HCT116 (cell line): ENCODE measurements around the gene BICDL2. TPM values are rescaled to one million over a fixed set of nuclear protein-coding genes. Genes with fewer than 3 reads are reported as not detected.

Experiments used
- ATAC-seq: fragments of 200-7000 bp; cut with Tn5 transposase; 2 replicates; pipeline ENCODE4 v1.9.1; 2020; ENCODE audit warnings: mild to moderate bottlenecking, moderate library complexity
- BruUV-seq: library from RNA; stranded (reverse); fragments of 400-500 nt; replicated peaks from 2 replicates; lab custom pipeline; 2021; lab: Mats Ljungman, UMichigan
- CTCF ChIA-PET: fragments of 300-600 bp; sonication (Branson Sonifier 250); formaldehyde crosslinking; loops from one replicate; lab custom pipeline; 2021; ENCODE audit warnings: antibody characterized with exemption; lab: Charles Lee
- POLR2A ChIA-PET: fragments of 300-600, 350-600 bp; sonication (Branson Sonifier 250); formaldehyde crosslinking; loops from one replicate; lab custom pipeline; 2021; ENCODE audit warnings: antibody characterized with exemption; lab: Charles Lee
- RAD21 ChIA-PET, 2 experiments: fragments of 300-600 bp; sonication (Branson Sonifier 250); formaldehyde crosslinking; loops; one replicate each; lab custom pipeline; 2023; ENCODE audit warnings: low total read pairs in 2 of 2; ENCODE audit not compliant: uncharacterized antibody in 2 of 2, unreplicated experiment in 2 of 2, low non-redundant PET in 1 of 2; lab: Charles Lee
- DNase-seq: peaks from one replicate; pipeline ENCODE4 v3.0.0-alpha.2; 2010; ENCODE audit warnings: low read depth, low spot score
- H2AFZ ChIP-seq: fragments of 200-600 bp; shearing (Covaris generic), sonication (generic); 2 replicates; pipeline ENCODE4 v1.6.1; 2017; ENCODE audit warnings: low read depth, mixed run types, mixed read lengths, antibody characterized with exemption, low read length; ENCODE audit not compliant: poor library complexity, severe bottlenecking
- H3K27ac ChIP-seq: 2 replicates; pipeline ENCODE4 v1.5.1; 2012; ENCODE audit warnings: low read depth, low read length
- H3K27me3 ChIP-seq: fragments of 200-600 bp; sonication (generic); 2 replicates; pipeline ENCODE4 v1.6.1; 2016; ENCODE audit warnings: mixed run types, low read length, mixed read lengths; ENCODE audit not compliant: insufficient read depth
- H3K36me3 ChIP-seq, 2 experiments: fragments of 200-500 bp in 1 of 2; fragments of 200-600 bp in 1 of 2; sonication (Bioruptor generic) in 1 of 2; sonication (generic) in 1 of 2; 2 replicates each; pipeline versions ENCODE4 v1.5.1 to v1.6.1; 2014 to 2016; ENCODE audit warnings: low read length in 2 of 2, inconsistent platforms in 1 of 2, mixed read lengths in 1 of 2, mixed run types in 1 of 2; ENCODE audit not compliant: insufficient read depth in 2 of 2, control insufficient read depth in 1 of 2
- H3K4me1 ChIP-seq, 2 experiments: fragments of 200-600 bp in 1 of 2; sonication (generic) in 1 of 2; 2 replicates each; pipeline versions ENCODE4 v1.5.1 to v1.6.1; 2012 to 2017; ENCODE audit warnings: low read length in 2 of 2, inconsistent platforms in 1 of 2, mild to moderate bottlenecking in 1 of 2, mixed read lengths in 1 of 2, mixed run types in 1 of 2, moderate library complexity in 1 of 2; ENCODE audit not compliant: insufficient read depth in 2 of 2, control insufficient read depth in 1 of 2
- H3K4me2 ChIP-seq: fragments of 200-600 bp; sonication (generic); 2 replicates; pipeline ENCODE4 v1.6.1; 2017; ENCODE audit warnings: mixed run types, low read length, mixed read lengths
- H3K4me3 ChIP-seq, 2 experiments: fragments of 200-600 bp in 1 of 2; sonication (generic) in 1 of 2; replicated peaks in 1 of 2; 2 replicates each; pipeline ENCODE4 v1.5.1; 2011 to 2016; ENCODE audit warnings: low read length in 2 of 2, control low read depth in 1 of 2, low read depth in 1 of 2, mild to moderate bottlenecking in 1 of 2, mixed read lengths in 1 of 2, mixed run types in 1 of 2
- H3K79me2 ChIP-seq: fragments of 200-600 bp; sonication (generic); 2 replicates; pipeline ENCODE4 v1.6.1; 2017; ENCODE audit warnings: mild to moderate bottlenecking, mixed run types, low read length, moderate library complexity, mixed read lengths; ENCODE audit not compliant: insufficient read depth
- H3K9ac ChIP-seq: fragments of 200-600 bp; sonication (generic); 2 replicates; pipeline ENCODE4 v1.6.1; 2016; ENCODE audit warnings: low read length, mixed read lengths
- H3K9me2 ChIP-seq: fragments of 200-600 bp; sonication (generic), shearing (Covaris generic); 2 replicates; pipeline ENCODE4 v1.6.1; 2017; ENCODE audit warnings: mixed run types, mild to moderate bottlenecking, moderate library complexity; ENCODE audit not compliant: insufficient read depth
- H3K9me3 ChIP-seq, 2 experiments: fragments of 200-500 bp in 1 of 2; fragments of 200-600 bp in 1 of 2; sonication (Bioruptor generic) in 1 of 2; sonication (generic) in 1 of 2; 2 replicates each; pipeline ENCODE4 v1.6.1; 2014 to 2017; ENCODE audit warnings: low read length in 2 of 2, mixed read lengths in 2 of 2, inconsistent platforms in 1 of 2, low read depth in 1 of 2, mild to moderate bottlenecking in 1 of 2, mixed run types in 1 of 2, moderate library complexity in 1 of 2; ENCODE audit not compliant: control insufficient read depth in 1 of 2, insufficient read depth in 1 of 2
- H4K20me1 ChIP-seq: fragments of 200-600 bp; sonication (generic), shearing (Covaris generic); 2 replicates; pipeline ENCODE4 v1.6.1; 2017; ENCODE audit warnings: mixed run types, mild to moderate bottlenecking, moderate library complexity; ENCODE audit not compliant: insufficient read depth
- CTCF ChIP-seq, 3 experiments: fragments of 200-600 bp in 1 of 3; sonication (generic) in 1 of 3; IDR thresholded peaks in 2 of 3; conservative IDR thresholded peaks in 1 of 3; 2 replicates each; pipeline ENCODE4 v1.5.1; 2012 to 2017; ENCODE audit warnings: low read depth in 2 of 3, low read length in 2 of 3, antibody characterized with exemption in 1 of 3, borderline replicate concordance in 1 of 3, control low read depth in 1 of 3, mild to moderate bottlenecking in 1 of 3, mixed read lengths in 1 of 3, mixed run types in 1 of 3, moderate library complexity in 1 of 3; ENCODE audit not compliant: insufficient read depth in 1 of 3
- ELF1 ChIP-seq: IDR thresholded peaks from 2 replicates; pipeline ENCODE4 v1.6.1; 2012; ENCODE audit warnings: low read depth, borderline replicate concordance
- EZH2 ChIP-seq: fragments of 200-600 bp; sonication (generic); IDR thresholded peaks from 2 replicates; pipeline ENCODE4 v1.6.1; 2017; ENCODE audit warnings: antibody characterized with exemption, mixed run types
- JUND ChIP-seq: IDR thresholded peaks from 2 replicates; pipeline ENCODE4 v1.6.1; 2012
- POLR2A ChIP-seq: IDR thresholded peaks from 2 replicates; pipeline ENCODE4 v1.7.0; 2011; ENCODE audit warnings: borderline replicate concordance; ENCODE audit not compliant: insufficient read depth, insufficient read length; ENCODE audit errors: extremely low read depth
- SIN3A ChIP-seq: IDR thresholded peaks from 2 replicates; pipeline ENCODE4 v1.6.1; 2012; ENCODE audit warnings: low read depth
- SP1 ChIP-seq: IDR thresholded peaks from 2 replicates; pipeline ENCODE4 v1.6.1; 2012; ENCODE audit warnings: low read depth
- TCF7L2 ChIP-seq: IDR thresholded peaks from 2 replicates; pipeline ENCODE4 v1.7.0; 2011; ENCODE audit warnings: borderline replicate concordance, inconsistent platforms; ENCODE audit not compliant: insufficient read depth, insufficient read length; ENCODE audit errors: extremely low read depth
- YY1 ChIP-seq: IDR thresholded peaks from 2 replicates; pipeline ENCODE4 v1.6.1; 2011; ENCODE audit warnings: low read length, low read depth, moderate library complexity, mild to moderate bottlenecking; ENCODE audit not compliant: insufficient replicate concordance; ENCODE audit errors: extremely low read depth
- ZNF274 ChIP-seq: fragments of 200-500 bp; sonication (Bioruptor generic); IDR thresholded peaks from 2 replicates; pipeline ENCODE4 v1.6.1; 2014; ENCODE audit warnings: mild to moderate bottlenecking, low read depth, low read length, inconsistent platforms
- intact Hi-C: fragments of 100-400 bp; cut with micrococcal nuclease; formaldehyde crosslinking; loops from 2 replicates; pipeline ENCODE4 v1.10.0; 2022
- total RNA-seq: library from RNA; stranded (reverse); gene quantifications from one replicate; pipeline ENCODE4 v1.2.1, GENCODE V29; 2021; ENCODE audit not compliant: unreplicated experiment
- TF ChIP-seq, protein P1 (sequence below): IDR thresholded peaks from 2 replicates; pipeline ENCODE4 v1.6.1; 2012; ENCODE audit warnings: low read depth
- TF ChIP-seq, protein P2 (sequence below): IDR thresholded peaks from 2 replicates; pipeline ENCODE4 v1.6.1; 2012

The BICDL2 gene
- total RNA-seq, 1 experiment from 2014 or later, result 21.3 TPM

DNA sequence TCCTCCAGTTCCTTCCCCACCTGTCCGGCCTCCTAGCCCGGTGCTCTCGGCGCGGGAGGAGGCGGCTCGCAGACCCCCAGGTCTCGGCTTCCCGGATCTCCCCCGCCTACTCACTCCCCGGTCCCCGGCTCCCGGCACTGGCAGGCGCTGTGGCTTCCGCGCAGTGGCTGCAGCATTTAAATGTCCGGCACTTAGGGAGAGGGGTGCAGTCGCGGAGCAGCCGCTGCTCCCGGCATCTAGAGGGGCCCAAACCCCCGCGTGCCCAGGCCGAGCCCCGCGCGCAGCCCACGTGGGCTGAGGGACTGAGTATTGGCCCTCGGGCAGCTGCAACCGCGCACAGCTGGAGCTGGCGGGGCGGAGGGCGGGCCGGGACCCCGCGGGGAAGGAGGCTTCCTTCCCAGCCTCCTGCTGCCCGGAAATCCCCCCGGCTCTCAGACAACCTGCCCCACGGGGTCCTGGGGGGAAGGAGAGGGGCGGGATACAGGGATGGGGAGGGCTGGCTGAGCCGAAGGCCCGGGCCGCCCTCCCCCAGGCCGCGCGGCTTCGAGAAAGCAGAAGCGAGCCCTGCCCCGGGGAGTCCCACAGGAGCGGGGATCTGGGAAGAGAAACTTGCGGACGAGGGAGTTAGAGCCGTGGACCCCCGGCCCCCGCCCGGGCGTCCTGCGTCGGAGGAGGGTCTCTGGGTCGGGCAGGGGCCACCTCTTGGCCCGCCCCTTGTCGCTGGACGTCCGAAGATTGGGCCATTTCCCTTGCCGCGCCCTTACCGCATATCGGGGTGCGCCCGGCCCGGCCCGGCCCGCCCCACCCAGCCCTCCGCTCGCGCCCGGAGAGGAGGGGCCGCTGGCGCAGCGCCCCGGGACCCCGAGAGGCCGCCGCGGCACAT is 9.3 kb upstream of the BICDL2 start, which contains the start of gene MMP25 (continued):
- TF ChIP-seq SP1 (no peak), JUND (no peak)

GRCh38 chr16:3044708-3045107 is 8.0 kb upstream of the BICDL2 start:
- H3K79me2 ChIP-seq, result no peaks in the 10 kb centered on the region
- H2AFZ ChIP-seq, result no peak overlapping the region
- no peak overlapping the region for H3K4me3 ChIP-seq
- H3K27me3 ChIP-seq, result no peaks in the 10 kb centered on the region
- no peaks in the 10 kb centered on the region for H4K20me1 ChIP-seq
- no peak overlapping the region for H3K27ac ChIP-seq
- POLR2A ChIA-PET, result no interaction called here
- no peaks in the 10 kb centered on the region for H3K36me3 ChIP-seq
- H3K4me2 ChIP-seq, result peak overlapping the region; percentile 99
- ATAC-seq (no peak), DNase-seq (no peak)
- CTCF ChIA-PET, result interaction anchor here (2.0 to 2.1 kb wide), 2 partner anchors 14 to 17 kb away, joined by 8 to 10 read pairs; no protein-coding TSS in a partner anchor
- no TSS peak for BruUV-seq
- H3K9me2 ChIP-seq, result no peaks in the 10 kb centered on the region
- H3K9me3 ChIP-seq, result no peaks in the 10 kb centered on the region
- no peak overlapping the region for H3K9ac ChIP-seq
- RAD21 ChIA-PET, result no interaction called here
- intact Hi-C loops, result no loop called here
- TF ChIP-seq ELF1 (no peak), TCF7L2 (no peak), ZNF274 (no peak), YY1 (no peak), SIN3A (no peak), POLR2A (no peak), CTCF (IDR thresholded peaks at IDR 0.05 in 2 of 3, conservative IDR thresholded peaks at IDR 0.05 in 1 of 3; ENCODE audit: borderline replicate concordance in 1 of 3, insufficient read depth in 1 of 3, low read depth in 2 of 3, low read length in 2 of 3) (no peak), EZH2 (no peak)
- TF ChIP-seq, protein P1, sequence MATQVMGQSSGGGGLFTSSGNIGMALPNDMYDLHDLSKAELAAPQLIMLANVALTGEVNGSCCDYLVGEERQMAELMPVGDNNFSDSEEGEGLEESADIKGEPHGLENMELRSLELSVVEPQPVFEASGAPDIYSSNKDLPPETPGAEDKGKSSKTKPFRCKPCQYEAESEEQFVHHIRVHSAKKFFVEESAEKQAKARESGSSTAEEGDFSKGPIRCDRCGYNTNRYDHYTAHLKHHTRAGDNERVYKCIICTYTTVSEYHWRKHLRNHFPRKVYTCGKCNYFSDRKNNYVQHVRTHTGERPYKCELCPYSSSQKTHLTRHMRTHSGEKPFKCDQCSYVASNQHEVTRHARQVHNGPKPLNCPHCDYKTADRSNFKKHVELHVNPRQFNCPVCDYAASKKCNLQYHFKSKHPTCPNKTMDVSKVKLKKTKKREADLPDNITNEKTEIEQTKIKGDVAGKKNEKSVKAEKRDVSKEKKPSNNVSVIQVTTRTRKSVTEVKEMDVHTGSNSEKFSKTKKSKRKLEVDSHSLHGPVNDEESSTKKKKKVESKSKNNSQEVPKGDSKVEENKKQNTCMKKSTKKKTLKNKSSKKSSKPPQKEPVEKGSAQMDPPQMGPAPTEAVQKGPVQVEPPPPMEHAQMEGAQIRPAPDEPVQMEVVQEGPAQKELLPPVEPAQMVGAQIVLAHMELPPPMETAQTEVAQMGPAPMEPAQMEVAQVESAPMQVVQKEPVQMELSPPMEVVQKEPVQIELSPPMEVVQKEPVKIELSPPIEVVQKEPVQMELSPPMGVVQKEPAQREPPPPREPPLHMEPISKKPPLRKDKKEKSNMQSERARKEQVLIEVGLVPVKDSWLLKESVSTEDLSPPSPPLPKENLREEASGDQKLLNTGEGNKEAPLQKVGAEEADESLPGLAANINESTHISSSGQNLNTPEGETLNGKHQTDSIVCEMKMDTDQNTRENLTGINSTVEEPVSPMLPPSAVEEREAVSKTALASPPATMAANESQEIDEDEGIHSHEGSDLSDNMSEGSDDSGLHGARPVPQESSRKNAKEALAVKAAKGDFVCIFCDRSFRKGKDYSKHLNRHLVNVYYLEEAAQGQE, result no peak
- TF ChIP-seq, protein P2, sequence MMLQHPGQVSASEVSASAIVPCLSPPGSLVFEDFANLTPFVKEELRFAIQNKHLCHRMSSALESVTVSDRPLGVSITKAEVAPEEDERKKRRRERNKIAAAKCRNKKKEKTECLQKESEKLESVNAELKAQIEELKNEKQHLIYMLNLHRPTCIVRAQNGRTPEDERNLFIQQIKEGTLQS, result no peak
- TF ChIP-seq, all 23 proteins: peak for 0
- peaks cover 11 to 62% of the 10 kb centered on the region in 2 experiments for H3K4me1 ChIP-seq
